Endothelial cell of umbilical vein (primary cell): Measurements from ENCODE around the gene ETF1.

Experiments
- CTCF ChIP-seq, 2 donors: IDR thresholded peaks; 1 replicate in 1 of 2; 2 replicates in 1 of 2; pipeline ENCODE4 v1.5.1; 2011; ENCODE audit warnings: low read length in 2 of 2, mild to moderate bottlenecking in 2 of 2, moderate library complexity in 2 of 2, control low read depth in 1 of 2, inconsistent platforms in 1 of 2, low read depth in 1 of 2; ENCODE audit not compliant: insufficient read depth in 1 of 2; ENCODE audit errors: extremely low read depth in 1 of 2
- EZH2 ChIP-seq: IDR thresholded peaks from 2 replicates; pipeline ENCODE4 v1.6.1; 2012; ENCODE audit warnings: borderline replicate concordance, low read depth, mild to moderate bottlenecking, moderate library complexity, low read length, inconsistent platforms; ENCODE audit not compliant: severe bottlenecking
- FOS ChIP-seq: IDR thresholded peaks from 2 replicates; pipeline ENCODE4 v1.6.1; 2011; ENCODE audit warnings: mild to moderate bottlenecking, low read length, moderate library complexity, borderline replicate concordance; ENCODE audit not compliant: insufficient read depth
- GATA2 ChIP-seq: IDR thresholded peaks from 2 replicates; pipeline ENCODE4 v1.7.0; 2011; ENCODE audit warnings: low read depth, mild to moderate bottlenecking, moderate library complexity, mixed read lengths, low read length; ENCODE audit not compliant: insufficient read length, insufficient read depth
- JUN ChIP-seq: IDR thresholded peaks from 2 replicates; pipeline ENCODE4 v1.6.1; 2011; ENCODE audit warnings: borderline replicate concordance, low read depth; ENCODE audit not compliant: insufficient read length, insufficient read depth
- MAX ChIP-seq: IDR thresholded peaks from 2 replicates; pipeline ENCODE4 v1.6.1; 2011; ENCODE audit not compliant: insufficient read depth, insufficient read length
- MYC ChIP-seq: IDR thresholded peaks from one replicate; pipeline ENCODE4 v1.6.1; 2011; ENCODE audit warnings: mild to moderate bottlenecking, low read depth, low read length
- POLR2A ChIP-seq: IDR thresholded peaks from 2 replicates; pipeline ENCODE4 v1.6.1; 2012; ENCODE audit warnings: low read depth, mild to moderate bottlenecking, control low read depth, low read length
- POLR2AphosphoS5 ChIP-seq: IDR thresholded peaks from 2 replicates; pipeline ENCODE4 v1.6.1; 2012; ENCODE audit warnings: low read depth, mild to moderate bottlenecking, control low read depth, low read length, moderate library complexity; ENCODE audit not compliant: insufficient read depth

GRCh38 chr5:138580001-138580400 lies 37.0 kb upstream of the ETF1 start:
- TF ChIP-seq POLR2AphosphoS5 (no peak), CTCF (IDR thresholded peaks at IDR 0.05; ENCODE audit: extremely low read depth in 1 of 2, insufficient read depth in 1 of 2, low read depth in 1 of 2, low read length in 2 of 2) (no peak), GATA2 (no peak), MYC (no peak), JUN (no peak), FOS (no peak), EZH2 (no peak), POLR2A (no peak), MAX (no peak)
